K562 (cell line): ENCODE measurements around the gene CAMP. TPM values are rescaled to one million over a fixed set of nuclear protein-coding genes. Genes with fewer than 3 reads are reported as not detected.
A peak's percentile ranks its signal among the peaks of the same experiment; 100 is the strongest.

Experiments
- ATAC-seq: fragments of 200-7000 bp; cut with Tn5 transposase; 3 replicates; pipeline ENCODE4 v1.9.1; 2020; ENCODE audit warnings: moderate library complexity
- BruUV-seq: library from RNA; stranded (reverse); fragments of 400-500 nt; replicated peaks from 2 replicates; lab custom pipeline; 2021; lab: Mats Ljungman, UMichigan
- CTCF ChIA-PET: fragments of 300-600 bp; formaldehyde crosslinking; extraction: SDS; loops from one replicate; lab custom pipeline; 2021; ENCODE audit warnings: low intra/inter-chr PET ratio; lab: Yijun Ruan, JAX
- POLR2A ChIA-PET: fragments of 300-600, 350-650 bp; sonication (Branson Sonifier 250); formaldehyde crosslinking; extraction: SDS; loops from one replicate; lab custom pipeline; 2021; ENCODE audit warnings: antibody characterized with exemption, inconsistent platforms; lab: Yijun Ruan, JAX
- DNase-seq, 4 experiments: peaks; one replicate each; pipeline versions ENCODE4 v3.0.0 to v3.0.0-alpha.2; 2011 to 2018; ENCODE audit warnings: low spot score in 3 of 4, mixed read lengths in 3 of 4; ENCODE audit errors: extremely low read depth in 1 of 4
- FAIRE-seq: peaks from 2 replicates; lab custom pipeline; 2011; peaks lifted over from hg19 to GRCh38; lab: Jason Lieb, UNC
- H2AFZ ChIP-seq: 2 replicates; pipeline ENCODE4 v1.6.0; 2011; ENCODE audit warnings: low read depth, low read length, control low read depth, inconsistent platforms
- H3K27ac ChIP-seq: fragments of 200-600 bp; 3 replicates; pipeline ENCODE4 v1.8.0; 2011; ENCODE audit warnings: low read depth, mild to moderate bottlenecking, control low read depth, inconsistent platforms, low read length, moderate library complexity, mixed read lengths; ENCODE audit errors: extremely low read depth
- H3K27me3 ChIP-seq, 2 experiments: fragments of 300-600 bp in 1 of 2; 2 replicates in 1 of 2; 3 replicates in 1 of 2; pipeline versions ENCODE4 v1.6.0 to v1.8.0; 2011; ENCODE audit warnings: inconsistent platforms in 2 of 2, low read length in 2 of 2, mild to moderate bottlenecking in 1 of 2, mixed read lengths in 1 of 2, moderate library complexity in 1 of 2; ENCODE audit not compliant: control insufficient read depth in 2 of 2, insufficient read depth in 2 of 2
- H3K36me3 ChIP-seq: fragments of 300-600 bp; 3 replicates; pipeline ENCODE4 v1.8.0; 2011; ENCODE audit warnings: mild to moderate bottlenecking, low read length, inconsistent platforms; ENCODE audit not compliant: control insufficient read depth, insufficient read depth
- H3K4me1 ChIP-seq, 2 experiments: fragments of 200-600 bp in 1 of 2; replicated peaks in 1 of 2; 2 replicates in 1 of 2; 3 replicates in 1 of 2; pipeline versions ENCODE4 v1.5.1 to v1.8.0; 2011; ENCODE audit warnings: inconsistent platforms in 2 of 2, low read length in 2 of 2, mild to moderate bottlenecking in 1 of 2, mixed read lengths in 1 of 2, moderate library complexity in 1 of 2; ENCODE audit not compliant: control insufficient read depth in 2 of 2, insufficient read depth in 2 of 2
- H3K4me2 ChIP-seq: 2 replicates; pipeline ENCODE4 v1.6.1; 2011; ENCODE audit warnings: low read length, control low read depth, inconsistent platforms, mixed read lengths; ENCODE audit not compliant: insufficient read depth
- H3K4me3 ChIP-seq: fragments of 200-600 bp; sonication (generic), shearing (Covaris generic); 2 replicates; pipeline ENCODE4 v1.5.1; 2016; ENCODE audit warnings: control low read depth, inconsistent platforms
- H3K79me2 ChIP-seq: fragments of 200-600 bp; 3 replicates; pipeline ENCODE4 v1.8.0; 2011; ENCODE audit warnings: low read length, inconsistent platforms; ENCODE audit not compliant: control insufficient read depth, insufficient read depth
- H3K9ac ChIP-seq, 2 experiments: 2 replicates each; pipeline versions ENCODE4 v1.6.0 to v1.6.1; 2011; ENCODE audit warnings: low read depth in 2 of 2, low read length in 2 of 2, control low read depth in 1 of 2, inconsistent platforms in 1 of 2, mild to moderate bottlenecking in 1 of 2, mixed read lengths in 1 of 2; ENCODE audit not compliant: insufficient read depth in 1 of 2
- H3K9me1 ChIP-seq: one replicate; pipeline ENCODE4 v1.6.0; 2011; ENCODE audit warnings: inconsistent platforms, mild to moderate bottlenecking, low read length, moderate library complexity; ENCODE audit not compliant: control insufficient read depth, insufficient read depth
- H3K9me3 ChIP-seq: replicated peaks from 2 replicates; pipeline ENCODE4 v1.5.1; 2011; ENCODE audit warnings: low read depth, low read length, inconsistent platforms; ENCODE audit not compliant: control insufficient read depth, insufficient read depth
- H4K20me1 ChIP-seq: replicated peaks from 2 replicates; pipeline ENCODE4 v1.6.1; 2011; ENCODE audit warnings: low read length, inconsistent platforms, mixed read lengths; ENCODE audit not compliant: control insufficient read depth, insufficient read depth
- ATF3 ChIP-seq, 2 experiments: fragments of 450-650 bp in 1 of 2; sonication (generic) in 1 of 2; formaldehyde crosslinking in 1 of 2; IDR thresholded peaks in 1 of 2; conservative IDR thresholded peaks in 1 of 2; 2 replicates each; pipeline versions ENCODE4 v1.6.1 to v1.8.1; 2016 to 2023; ENCODE audit warnings: mild to moderate bottlenecking in 2 of 2, moderate library complexity in 2 of 2, inconsistent platforms in 1 of 2, missing genetic modification reagents in 1 of 2
- BCOR ChIP-seq: fragments of 450-650 bp; IDR thresholded peaks from 2 replicates; pipeline ENCODE4 v1.6.1; 2016
- BRD9 ChIP-seq: fragments of 450-650 bp; IDR thresholded peaks from 2 replicates; pipeline ENCODE4 v1.6.1; 2018; ENCODE audit warnings: low read depth; ENCODE audit not compliant: partially characterized antibody
- ELF4 ChIP-seq: fragments of 450-650 bp; formaldehyde crosslinking; IDR thresholded peaks from 2 replicates; pipeline ENCODE4 v1.4.0; 2022; ENCODE audit warnings: missing genetic modification characterization
- POLR2AphosphoS5 ChIP-seq: IDR thresholded peaks from 2 replicates; pipeline ENCODE4 v1.6.1; 2011; ENCODE audit warnings: mild to moderate bottlenecking, low read depth, low read length, moderate library complexity; ENCODE audit not compliant: control insufficient read depth, insufficient read depth
- TSHZ1 ChIP-seq: fragments of 250-450 bp; sonication (Bioruptor Pico); IDR thresholded peaks from 2 replicates; pipeline ENCODE4 v1.4.0; 2020; ENCODE audit warnings: mild to moderate bottlenecking, moderate library complexity
- ZNF395 ChIP-seq: fragments of 200-800 bp; sonication (Bioruptor generic); IDR thresholded peaks from 2 replicates; pipeline ENCODE4 v1.6.1; 2017; ENCODE audit warnings: missing genetic modification characterization, missing compliant biosample characterization
- ZNF76 ChIP-seq: fragments of 250-450 bp; sonication (Bioruptor Pico); IDR thresholded peaks from 2 replicates; pipeline ENCODE4 v1.4.0; 2020; ENCODE audit warnings: mild to moderate bottlenecking, moderate library complexity, borderline replicate concordance
- ZNF79 ChIP-seq: fragments of 250-450 bp; sonication (Bioruptor Pico); IDR thresholded peaks from 2 replicates; pipeline ENCODE4 v1.4.0; 2020; ENCODE audit warnings: low read depth, mild to moderate bottlenecking, moderate library complexity
- WGBS: fragments of 100-300 bp; shearing (Covaris generic); methylation state at CpG from one replicate; pipeline ENCODE4 v1.1.6; 2016; ENCODE audit warnings: low coverage, mixed read lengths; ENCODE audit not compliant: insufficient coverage; ENCODE audit errors: missing lambda C conversion rate; 5-methylcytosine and 5-hydroxymethylcytosine counted together
- in situ Hi-C: fragments of 300-500 bp; cut with MboI; formaldehyde crosslinking; loops from 4 replicates; pipeline ENCODE4 v1.15.0; 2018; ENCODE audit warnings: inconsistent platforms, mixed read lengths
- intact Hi-C: fragments of 100-400 bp; cut with micrococcal nuclease; formaldehyde crosslinking; loops from 2 replicates; pipeline ENCODE4 v1.14.2; 2022
- polyA plus RNA-seq, 8 experiments: library from polyadenylated mRNA; depleted of rRNA in 4 of 8; stranded (reverse) in 5 of 8; unstranded in 3 of 8; fragments of >200 nt; fragmentation: Nextera tagmentation in 2 of 8; fragmentation: Illumina TruSeq in 1 of 8; extraction: Ambion mirVana in 2 of 8; extraction: Trizol in 1 of 8; gene quantifications; 2 replicates each; pipeline versions ENCODE4 v1.2.1 to v1.2.3, GENCODE V29; 2011 to 2014; ENCODE audit warnings: inconsistent platforms in 1 of 8, missing spikeins in 1 of 8
- total RNA-seq, 7 experiments: library from RNA; depleted of rRNA in 6 of 7; stranded (reverse); fragments of >200 nt in 6 of 7; fragmentation: Illumina TruSeq in 2 of 7; extraction: Trizol in 2 of 7; gene quantifications; 2 replicates each; pipeline versions ENCODE4 v1.2.1 to v1.2.3, GENCODE V29; 2011 to 2021; ENCODE audit warnings: low replicate concordance in 1 of 7

CAMP gene
- total and polyA plus RNA-seq, 9 of the 15 experiments (the other 6 are each of a cell fraction or from before 2014, with no cell fraction given) = 0.22 TPM; not detected in 8

DNA sequence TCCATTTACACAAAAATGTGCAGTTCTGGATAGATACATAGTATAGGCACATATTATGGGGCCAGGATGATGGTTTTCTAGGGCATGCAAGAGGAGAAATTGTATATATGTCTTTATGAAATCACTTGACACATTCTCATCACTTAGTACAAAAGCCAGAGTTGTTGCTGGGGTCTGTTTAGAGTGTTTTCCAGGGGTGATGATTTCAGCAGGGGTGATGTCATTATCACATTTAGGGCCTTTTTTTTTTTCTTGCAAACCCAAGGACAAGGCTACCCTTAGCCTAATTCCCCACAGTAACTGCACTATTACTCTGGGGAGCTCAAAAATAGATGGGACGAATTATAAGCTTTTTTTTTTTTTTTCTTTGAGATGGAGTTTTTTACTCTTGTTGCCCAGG lies 21.2 kb downstream of the CAMP start:
- TF ChIP-seq ATF3 (IDR thresholded peaks at IDR 0.05) (0 out of 2 replicates have a peak, but pooled peaks have one; percentile 30), ATF3 (CRISPR knock-in tag; conservative IDR thresholded peaks at IDR 0.05) (no peak), ELF4 (no peak)
- POLR2A ChIA-PET = interaction anchor here (0.7 to 1.6 kb wide), 2 partner anchors 10 to 205 kb away, joined by 3 to 6 read pairs; no protein-coding TSS in a partner anchor
- in situ Hi-C loops = no loop called here
- Histone ChIP-seq H3K4me3 (no peak overlapping the region), H4K20me1 (no peaks in the 10 kb centered on the region), H3K79me2 (peaks cover 66% of the 10 kb centered on the region), H3K4me2 (no peak overlapping the region), H3K9ac (no peak overlapping the region), H3K9me3 (no peaks in the 10 kb centered on the region), H3K27ac (no peak overlapping the region), H3K36me3 (peaks cover 25% of the 10 kb centered on the region), H3K9me1 (no peaks in the 10 kb centered on the region), H3K27me3 (no peaks in the 10 kb centered on the region), H2AFZ (no peak overlapping the region), H3K4me1 (peaks cover 20 to 32% of the 10 kb centered on the region in 2 experiments; a peak in 4 of 5 replicates)
- intact Hi-C loops = no loop called here
- no peak for FAIRE-seq
- no peak for ATAC-seq
- BruUV-seq = no TSS peak
- CTCF ChIA-PET = no interaction called here
- no CpG with 5 or more reads among the region's 1 CpG for WGBS
- no peak for DNase-seq

- H3K4me3 ChIP-seq = no peak overlapping the region
- H3K9me3 ChIP-seq = no peaks in the 10 kb centered on the region
- H3K79me2 ChIP-seq = peaks cover 66% of the 10 kb centered on the region
- FAIRE-seq = no peak
- no peaks in the 10 kb centered on the region for H4K20me1 ChIP-seq
- ChIA-PET POLR2A (interaction anchor here (0.6 to 1.5 kb wide), 3 partner anchors 10 to 204 kb away, joined by 3 to 5 read pairs (median 4); no protein-coding TSS in a partner anchor), CTCF (no interaction called here)
- H2AFZ ChIP-seq = no peak overlapping the region
- no peak for TF ChIP-seq BCOR
- TF ChIP-seq TSHZ1 (CRISPR knock-in tag) = no peak
- TF ChIP-seq ZNF79 (CRISPR knock-in tag) = no peak
- no peak for TF ChIP-seq POLR2AphosphoS5
- TF ChIP-seq ZNF76 (CRISPR knock-in tag) = no peak
- no peak for TF ChIP-seq ZNF395 (CRISPR knock-in tag)
- no peak for TF ChIP-seq BRD9
- intact Hi-C loops (no loop called here), in situ Hi-C loops (no loop called here)
- H3K4me2 ChIP-seq = no peak overlapping the region
- no peak for DNase-seq
- H3K36me3 ChIP-seq = peaks cover 30% of the 10 kb centered on the region
- whole genome bisulfite sequencing = 97% methylated on average over 6 of the region's 7 CpGs
- BruUV-seq = no TSS peak
- H3K4me1 ChIP-seq = peaks cover 13 to 32% of the 10 kb centered on the region in 2 experiments; a peak in 4 of 5 replicates
- no peak overlapping the region for H3K9ac ChIP-seq
- H3K27me3 ChIP-seq = no peaks in the 10 kb centered on the region
- H3K27ac ChIP-seq = no peak overlapping the region
- H3K9me1 ChIP-seq = no peaks in the 10 kb centered on the region
- ATAC-seq = no peak
These were observed 21.8 kb downstream of the CAMP start for GRCh38 chr3:48245136-48245535.
